Epithelial cell of prostate (primary cell): ENCODE results near the gene MB21D2.

Source experiments
- DNase-seq: peaks from one replicate; pipeline ENCODE4 v3.0.0-alpha.2; 2011; ENCODE audit warnings: low read depth, low spot score
- H3K27ac ChIP-seq: fragments of 450-650 bp; 2 replicates; pipeline ENCODE4 v1.5.1; 2017; ENCODE audit warnings: mild to moderate bottlenecking

MB21D2 gene

GRCh38 chr3:192927016-192927415 is 9.4 kb upstream of the MB21D2 start:
- DNase-seq, result no peak
- H3K27ac ChIP-seq, result no peak overlapping the region

- H3K27ac ChIP-seq, result no peak overlapping the region
Measured at GRCh38 chr3:192923731-192924130, 6.1 kb upstream of the MB21D2 start.

DNA sequence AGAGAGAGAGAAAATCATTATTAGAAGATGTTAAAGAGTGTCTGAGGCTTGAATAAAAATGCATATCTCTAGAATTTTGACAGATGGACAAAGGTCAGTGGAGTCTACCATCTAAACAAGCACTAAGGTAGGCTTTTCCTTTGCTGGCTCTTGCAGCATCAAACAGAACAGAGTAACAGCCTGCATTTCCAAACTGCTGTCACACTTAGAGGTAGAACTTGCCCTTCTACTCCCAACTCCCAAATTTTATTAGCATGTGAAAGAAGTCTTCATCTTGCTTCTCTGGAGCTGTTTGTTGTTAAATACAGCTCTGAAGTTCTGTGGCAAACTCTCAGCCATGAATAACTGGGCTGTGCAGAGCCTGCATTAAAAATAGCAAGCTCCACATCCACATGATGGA is 4.1 kb upstream of the MB21D2 start:
- DNase-seq, result no peak

More at GRCh38 chr3:192923731-192924130, 6.1 kb upstream of the MB21D2 start:
- no peak for DNase-seq

DNA sequence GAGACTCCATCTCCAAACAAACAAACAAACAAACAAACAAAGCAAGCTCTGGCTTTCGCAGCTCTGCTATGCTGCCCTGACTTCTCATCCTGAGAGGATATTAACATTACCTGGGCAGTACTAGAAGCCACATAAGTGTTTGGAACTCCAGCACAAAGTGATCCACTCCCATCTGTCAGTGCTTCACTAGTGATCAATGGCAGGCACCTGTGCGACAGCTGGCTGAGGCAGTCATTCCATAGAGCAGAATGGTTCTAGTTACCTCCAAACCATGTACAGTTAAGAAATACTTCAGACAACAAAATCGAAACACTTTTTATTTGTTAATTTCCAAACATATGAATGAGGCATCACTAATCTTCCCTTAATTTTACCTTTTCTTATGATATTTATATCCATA is 2.8 kb upstream of the MB21D2 start:
- no peak overlapping the region for H3K27ac ChIP-seq
- DNase-seq, result no peak

More for the DNA sequence above, 4.1 kb upstream of the MB21D2 start:
- no peak overlapping the region for H3K27ac ChIP-seq

DNA sequence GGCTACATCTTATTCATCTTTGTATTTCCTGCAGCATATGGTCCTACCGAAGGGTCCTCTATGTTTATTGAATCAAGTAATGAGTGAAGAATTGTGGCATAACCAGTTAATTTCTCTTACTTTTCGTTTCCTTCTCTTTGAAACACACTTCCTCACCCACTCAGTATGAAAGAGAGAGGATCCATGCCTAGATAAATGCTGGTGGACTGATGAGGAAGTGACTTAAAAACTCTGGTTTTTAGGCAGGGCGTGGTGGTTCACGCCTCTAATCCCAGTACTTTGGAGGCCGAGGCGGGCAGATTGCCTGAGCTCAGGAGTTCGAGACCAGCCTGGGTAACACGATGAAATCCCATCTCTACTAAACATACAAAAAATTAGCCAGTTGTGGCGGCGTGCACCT is 2.2 kb upstream of the MB21D2 start:
- no peak overlapping the region for H3K27ac ChIP-seq
- DNase-seq, result no peak

DNA sequence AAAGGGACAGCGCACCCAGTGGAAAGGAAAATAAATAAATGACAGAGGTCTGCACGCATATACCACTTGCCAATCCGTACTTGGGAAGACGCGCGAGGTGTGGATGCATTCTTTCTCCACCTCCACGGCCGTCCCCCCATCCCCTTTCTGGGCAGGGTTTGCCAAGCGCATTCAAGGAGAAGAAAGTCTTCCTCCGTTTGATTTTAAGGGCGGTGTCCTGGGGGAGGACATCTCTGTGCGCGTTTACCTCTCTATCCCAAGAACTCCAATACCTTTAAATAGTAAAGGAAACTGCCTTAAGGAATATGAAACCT is 576 bp upstream of the MB21D2 start:
- DNase-seq, result no peak
- peak overlapping the region; percentile 82 for H3K27ac ChIP-seq

DNA sequence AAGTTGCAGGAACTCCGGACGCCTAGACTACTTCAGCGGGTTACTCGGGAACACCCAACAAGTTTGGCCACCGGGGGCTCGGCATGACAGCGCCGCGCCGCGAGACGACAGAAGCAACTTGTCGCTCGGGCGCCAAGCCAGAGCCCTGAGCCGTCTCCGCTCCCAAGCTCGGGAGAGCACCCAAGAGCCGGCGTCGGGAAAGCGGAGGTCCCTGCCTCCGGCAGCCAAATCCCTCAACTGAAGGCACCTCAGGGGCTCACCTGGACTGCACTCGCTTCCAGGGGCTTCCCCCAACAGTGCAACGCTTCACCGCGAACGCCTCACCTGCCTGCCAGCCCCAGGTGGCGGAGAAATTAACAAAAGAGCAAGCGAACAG is 640 bp downstream of the MB21D2 start:
- H3K27ac ChIP-seq, result peak overlapping the region; percentile 82
- DNase-seq, result no peak

- H3K27ac ChIP-seq, result peak overlapping the region; percentile 82
- DNase-seq, result no peak
Measured at GRCh38 chr3:192916371-192917027, 1.2 kb downstream of the MB21D2 start.

DNA sequence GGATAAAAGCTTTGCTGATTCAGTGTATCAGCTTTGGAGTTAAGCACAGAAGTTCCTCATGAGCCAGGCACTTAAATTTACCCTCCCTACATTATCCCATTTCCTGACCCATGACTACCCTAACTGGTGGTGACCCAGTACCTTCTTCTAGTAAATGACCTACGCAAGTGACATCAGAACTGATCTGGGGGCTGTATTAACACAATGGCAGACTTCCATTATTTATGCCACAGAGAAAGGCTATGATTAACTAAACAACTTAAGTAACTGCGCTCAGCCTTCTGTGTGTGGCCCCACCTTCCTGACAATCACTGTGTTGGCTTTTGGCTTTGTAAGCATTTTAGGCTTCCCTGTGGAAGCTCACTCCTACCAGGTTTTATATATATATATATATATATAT is 1.9 kb downstream of the MB21D2 start:
- DNase-seq, result no peak
- H3K27ac ChIP-seq, result no peak overlapping the region

DNA sequence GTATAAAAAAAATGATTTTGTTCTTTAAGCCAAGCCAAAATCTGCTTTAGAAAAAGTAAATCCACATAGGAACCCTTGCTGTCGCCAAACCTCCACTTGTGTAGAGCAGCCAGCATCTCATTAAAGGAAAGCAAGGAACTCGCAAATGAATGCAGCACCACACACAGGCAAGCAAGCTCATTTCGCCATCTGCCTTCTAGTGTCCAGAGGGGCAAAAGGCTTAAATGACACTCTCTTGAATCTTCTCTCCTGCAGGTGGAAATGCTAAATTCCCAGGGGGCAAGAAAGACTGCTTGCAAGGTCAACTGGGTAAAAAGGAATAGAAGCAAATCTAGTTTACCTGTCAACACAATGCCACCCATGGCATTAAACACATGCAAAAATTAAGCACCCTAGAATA is 2.4 kb downstream of the MB21D2 start:
- H3K27ac ChIP-seq, result no peak overlapping the region
- DNase-seq, result no peak

- H3K27ac ChIP-seq, result no peak overlapping the region
- DNase-seq, result no peak
Measured at GRCh38 chr3:192914848-192915247, 2.8 kb downstream of the MB21D2 start.

GRCh38 chr3:192913540-192913939 is 4.1 kb downstream of the MB21D2 start:
- DNase-seq, result no peak
- no peak overlapping the region for H3K27ac ChIP-seq

- DNase-seq, result no peak
- no peak overlapping the region for H3K27ac ChIP-seq
Measured at GRCh38 chr3:192911293-192911692, 6.4 kb downstream of the MB21D2 start.

DNA sequence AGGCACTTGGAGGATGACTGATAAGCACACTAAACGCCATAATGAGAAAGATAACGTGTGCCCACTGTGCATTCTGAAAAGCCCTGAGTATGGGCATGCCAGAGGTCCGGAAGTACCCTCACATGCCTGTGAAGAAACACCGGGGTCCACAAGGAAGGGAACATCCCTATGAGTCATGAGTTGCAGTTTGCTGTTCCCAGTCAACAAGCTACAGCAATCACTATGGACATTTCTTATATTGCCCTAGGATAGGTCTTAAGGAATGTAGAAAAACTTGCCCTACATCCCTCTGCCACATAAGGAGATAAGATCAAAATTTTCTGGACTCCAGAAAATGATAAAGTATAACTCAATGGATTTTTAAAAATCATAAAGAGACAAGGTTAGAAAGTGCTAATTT is 9.9 kb downstream of the MB21D2 start:
- H3K27ac ChIP-seq, result peak overlapping the region; percentile 3
- DNase-seq, result no peak

GRCh38 chr3:192906940-192907339 is 10.7 kb downstream of the MB21D2 start:
- peak overlapping the region; percentile 3 for H3K27ac ChIP-seq
- DNase-seq, result no peak

DNA sequence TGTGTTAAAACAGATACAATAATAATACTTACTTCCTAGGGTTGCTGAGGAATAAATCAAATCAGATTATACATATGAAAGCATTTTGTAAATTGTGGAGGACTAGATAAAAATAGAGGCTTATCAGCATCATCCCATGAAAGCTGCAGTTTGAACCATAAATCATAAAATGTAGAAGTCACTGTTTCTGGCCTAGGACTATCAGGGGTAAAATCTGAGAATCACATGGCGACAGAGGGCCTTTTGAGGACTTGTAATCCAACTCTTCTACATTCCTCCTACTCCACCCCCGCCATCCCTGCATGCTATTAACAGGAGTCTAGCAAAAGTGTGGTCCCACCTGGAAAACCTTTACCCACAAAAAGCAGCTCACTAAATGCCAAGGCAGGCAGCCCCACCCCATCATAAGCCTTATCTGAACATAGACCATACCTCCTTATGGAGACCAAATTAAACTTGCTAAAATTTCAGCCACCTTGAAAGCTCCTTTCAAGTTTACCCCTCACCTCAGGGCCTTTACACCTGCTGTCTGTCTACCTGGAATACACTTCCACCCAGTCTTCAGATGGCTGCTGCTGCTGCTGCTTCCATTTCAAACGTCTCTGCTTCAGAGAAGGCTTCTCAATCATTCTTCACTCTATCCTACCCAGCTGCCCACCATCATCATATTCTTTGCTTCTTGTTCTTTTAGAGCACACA is 11.5 kb downstream of the MB21D2 start:
- no peak overlapping the region for H3K27ac ChIP-seq
- no peak for DNase-seq

DNA sequence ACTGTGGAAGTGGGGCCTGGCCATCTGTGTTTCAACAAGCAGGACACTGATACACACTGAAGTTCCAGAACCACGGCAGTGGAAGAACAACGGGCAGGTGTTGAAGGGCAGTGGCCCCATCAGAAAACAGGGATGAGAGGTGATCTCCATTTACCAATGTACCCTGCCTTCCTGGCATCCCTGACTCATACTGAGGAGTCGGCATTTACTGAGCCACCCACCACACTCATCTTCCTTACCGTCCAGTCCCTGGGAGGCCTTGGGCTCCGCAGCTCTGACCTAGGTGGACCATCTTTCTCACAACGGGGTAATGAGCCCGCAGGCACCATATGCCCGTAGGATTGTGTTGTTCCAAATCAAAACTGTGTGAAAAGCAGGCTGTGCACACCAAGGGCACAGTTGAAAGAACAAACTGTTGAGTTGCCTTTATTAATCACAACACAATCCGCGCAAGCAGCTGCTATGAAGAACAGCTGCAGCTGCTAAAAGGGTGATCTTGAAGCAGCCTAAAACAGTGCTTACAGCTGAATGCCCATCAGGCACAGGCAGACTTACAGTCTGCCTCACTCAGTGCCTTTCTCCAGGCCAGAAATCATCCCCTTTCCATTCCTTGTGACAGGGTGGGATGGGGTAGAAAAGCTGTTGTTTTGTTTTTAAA is 12.9 kb downstream of the MB21D2 start:
- DNase-seq, result no peak
- H3K27ac ChIP-seq, result no peak overlapping the region

- H3K27ac ChIP-seq, result no peak overlapping the region
- DNase-seq, result no peak
Measured at GRCh38 chr3:192902549-192902948, 15.1 kb downstream of the MB21D2 start.

DNA sequence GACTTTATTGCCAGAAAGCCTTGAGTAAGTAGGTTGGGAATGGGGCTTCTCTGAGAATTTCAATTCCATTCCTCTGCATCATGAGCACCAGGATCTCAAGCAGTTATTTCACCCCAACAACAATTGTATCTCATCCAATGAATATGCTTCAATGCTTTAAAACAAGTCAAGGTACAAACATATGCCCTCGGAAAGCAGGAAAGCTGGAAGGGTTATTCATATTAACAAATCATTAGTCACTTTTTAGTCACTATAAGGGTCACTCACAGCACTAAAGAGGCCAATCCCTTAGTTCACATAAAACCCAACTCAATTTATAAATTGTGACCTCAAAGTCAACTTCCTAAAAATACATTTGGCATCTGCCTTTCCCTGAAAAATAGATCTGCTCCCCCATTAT is 16.2 kb downstream of the MB21D2 start:
- peak overlapping the region; percentile 62 for H3K27ac ChIP-seq
- DNase-seq, result peak; percentile 79

GRCh38 chr3:192899540-192899982 is 18.1 kb downstream of the MB21D2 start:
- DNase-seq, result no peak
- peak overlapping the region; percentile 23 for H3K27ac ChIP-seq

GRCh38 chr3:192897005-192897404 is 20.7 kb downstream of the MB21D2 start:
- peak overlapping the region; percentile 45 for H3K27ac ChIP-seq
- no peak for DNase-seq

DNA sequence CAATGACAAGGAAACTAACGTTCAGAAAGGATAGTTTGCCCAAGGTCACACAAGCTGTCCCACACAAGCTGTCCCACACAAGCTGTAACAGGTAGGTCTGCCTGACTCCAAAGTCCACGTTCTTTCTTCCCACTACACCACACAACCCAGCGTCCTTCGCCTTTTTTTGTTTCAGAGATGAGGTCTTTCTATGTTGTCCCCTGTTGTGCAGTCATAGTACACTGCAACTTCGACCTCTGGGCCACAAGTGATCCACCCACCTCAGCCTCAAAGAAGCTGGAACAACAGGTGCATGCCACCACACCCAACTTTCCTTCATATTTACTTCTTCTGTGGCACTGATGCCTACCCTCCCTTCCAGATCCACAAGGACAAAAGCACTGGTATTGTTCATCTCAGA is 21.4 kb downstream of the MB21D2 start:
- H3K27ac ChIP-seq, result peak overlapping the region; percentile 45

More for the DNA sequence above, 21.4 kb downstream of the MB21D2 start:
- no peak for DNase-seq
